ENCODE data around the gene ATP13A5. TPM values are rescaled to one million over a fixed set of nuclear protein-coding genes. Genes with fewer than 3 reads are reported as not detected.

ATP13A5 gene
- total and polyA plus RNA-seq, 2 of the 8 experiments (the other 6 are each of a cell fraction or from before 2014, with no cell fraction given) = not detected

DNA sequence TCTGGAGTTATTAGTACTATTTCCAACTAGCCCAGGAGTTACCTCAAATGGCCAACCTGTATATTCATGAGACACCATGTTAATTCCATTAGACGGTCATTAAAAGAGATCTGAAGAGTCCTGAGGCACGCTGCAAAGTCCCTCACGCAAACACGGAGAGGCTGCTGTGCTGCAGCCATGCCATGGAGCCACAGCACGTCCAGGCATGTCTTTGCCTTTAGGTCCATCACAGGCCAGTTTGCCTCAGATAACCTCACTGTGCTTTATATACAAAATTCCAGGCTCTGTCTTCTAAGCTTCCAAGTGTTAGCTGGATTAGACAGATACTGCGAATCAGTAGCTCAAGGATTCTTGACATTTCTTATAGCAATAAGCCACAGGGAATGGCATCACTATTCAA is 147.4 kb downstream of the ATP13A5 start:
- peaks cover 0 to 27% (median 17%) of the 10 kb centered on the region in 4 experiments for H3K4me1 ChIP-seq (replicated peaks in 1 of 4; ENCODE audit: control insufficient read depth in 3 of 4, insufficient read depth in 4 of 4, low read length in 3 of 4)
- no peak overlapping the region for H3K4ac ChIP-seq (replicated peaks; ENCODE audit: insufficient read length, low read depth, low read length)
- H3K36me3 ChIP-seq (ENCODE audit: control insufficient read depth in 2 of 4, insufficient read depth in 4 of 4, low read length in 3 of 4) = no peaks in the 10 kb centered on the region
- H3K4me3 ChIP-seq (ENCODE audit: extremely low read depth in 1 of 4, insufficient read depth in 2 of 4, low read depth in 3 of 4, low read length in 4 of 4) = no peak overlapping the region
- H2AK5ac ChIP-seq (ENCODE audit: low read depth, low read length) = no peak overlapping the region
- H3K27me3 ChIP-seq (replicated peaks in 1 of 4; ENCODE audit: control insufficient read depth in 3 of 4, extremely low read depth in 1 of 4, insufficient read depth in 3 of 4, low read length in 3 of 4) = no peaks in the 10 kb centered on the region
- no peak overlapping the region for H2BK120ac ChIP-seq (replicated peaks; ENCODE audit: low read depth, low read length)
- no peak overlapping the region for H4K5ac ChIP-seq (ENCODE audit: insufficient read length, low read depth, low read length)
- 91% methylated on average over 6 of the region's 6 CpGs; no CpG with 5 or more reads in 1 of the 2 experiments for WGBS, 2 experiments (ENCODE audit: extremely low coverage in 1 of 2, insufficient coverage in 1 of 2, insufficient read length in 1 of 2, insufficient replicate concordance in 2 of 2, low coverage in 1 of 2, low lambda C conversion rate in 2 of 2, missing lambda C conversion rate in 1 of 2)
- H2BK5ac ChIP-seq (ENCODE audit: low read depth, low read length) = peak overlapping the region; percentile 73; the same call in 1 of the 2 replicates
- H3K56ac ChIP-seq (replicated peaks; ENCODE audit: insufficient read length, low read depth, low read length) = no peak overlapping the region
- FAIRE-seq (no peak), DNase-seq (ENCODE audit: low read depth in 1 of 2, low spot score in 2 of 2) (no peak)
- no peak overlapping the region for H2BK15ac ChIP-seq (ENCODE audit: low read length)
- ChIA-PET POLR2A (ENCODE audit: partially characterized antibody) (no interaction called here), CTCF (ENCODE audit: partially characterized antibody) (no interaction called here)
- H3K79me1 ChIP-seq (ENCODE audit: low read depth, low read length) = no peaks in the 10 kb centered on the region
- no peaks in the 10 kb centered on the region for H4K20me1 ChIP-seq (replicated peaks in 1 of 2; ENCODE audit: control insufficient read depth in 1 of 2, insufficient read depth in 2 of 2, low read length in 2 of 2)
- H2BK12ac ChIP-seq (ENCODE audit: low read depth, low read length) = 0 out of 2 replicates have a peak overlapping the region, but pooled peaks have one; percentile 52
- H2BK20ac ChIP-seq (ENCODE audit: low read length) = no peak overlapping the region
- no peak overlapping the region for H3K4me2 ChIP-seq (ENCODE audit: insufficient read depth in 1 of 2, low read depth in 2 of 2, low read length in 2 of 2)
- H3K14ac ChIP-seq (ENCODE audit: insufficient read length) = no peak overlapping the region
- no peak overlapping the region for H3K23ac ChIP-seq (ENCODE audit: insufficient read length)
- no peaks in the 10 kb centered on the region for H3K23me2 ChIP-seq (ENCODE audit: low read depth, low read length)
- H3K9ac ChIP-seq (replicated peaks in 1 of 4; ENCODE audit: extremely low read depth in 1 of 4, low read depth in 3 of 4, low read length in 3 of 4) = no peak overlapping the region
- H2AFZ ChIP-seq (ENCODE audit: low read length) = peak overlapping the region; percentile 15; the same call in 1 of the 2 replicates
- no peaks in the 10 kb centered on the region for H3K9me3 ChIP-seq (ENCODE audit: insufficient read depth in 2 of 2, low read depth in 1 of 2, low read length in 1 of 2)
- H3K18ac ChIP-seq (ENCODE audit: extremely low read depth, low read length) = no peak overlapping the region; the same call in 1 of the 2 replicates
- no peak overlapping the region for H3K27ac ChIP-seq (ENCODE audit: low read depth, low read length)
- H3K79me2 ChIP-seq (ENCODE audit: control insufficient read depth in 1 of 2, insufficient read depth in 2 of 2, low read length in 2 of 2) = no peaks in the 10 kb centered on the region
- no peak overlapping the region for H4K8ac ChIP-seq (ENCODE audit: extremely low read depth, insufficient read depth, low read length)
- TF ChIP-seq RFX5 (IDR thresholded peaks at IDR 0.05; ENCODE audit: borderline replicate concordance, low read depth, low read length) = no peak
- TF ChIP-seq TCF12 (IDR thresholded peaks at IDR 0.05; ENCODE audit: low read depth, low read length) = no peak
- no peak for TF ChIP-seq GABPA (IDR thresholded peaks at IDR 0.05; ENCODE audit: borderline replicate concordance, insufficient read depth, low read length)
- TF ChIP-seq TEAD4 (IDR thresholded peaks at IDR 0.05; ENCODE audit: low read depth, low read length) = no peak
- H4K91ac ChIP-seq (replicated peaks; ENCODE audit: insufficient read length, low read length) = peak overlapping the region; percentile 14
